Stomach (tissue), 9 donors: ENCODE data around the gene SCCPDH. TPM values are rescaled to one million over a fixed set of nuclear protein-coding genes. Genes with fewer than 3 reads are reported as not detected.

ENCODE experiments used
- DNase-seq, 2 donors: peaks; one replicate each; pipeline versions ENCODE4 v3.0.0 to v3.0.0-alpha.2; 2013 to 2019
- H3K27ac ChIP-seq, 5 donors: fragments of 200-600 bp in 4 of 5; sonication (generic) in 4 of 5; one replicate each; pipeline ENCODE4 v1.5.1; 2013 to 2019; ENCODE audit warnings: mild to moderate bottlenecking in 1 of 5, moderate library complexity in 1 of 5
- H3K27me3 ChIP-seq, 3 donors: fragments of 200-600 bp; sonication (generic); one replicate each; pipeline ENCODE4 v1.5.1; 2017 to 2019; ENCODE audit warnings: mixed run types in 1 of 3
- H3K36me3 ChIP-seq, 4 donors: fragments of 200-600 bp; sonication (generic); 1 replicate in 3 of 4; 2 replicates in 1 of 4; pipeline ENCODE4 v1.5.1; 2016 to 2019
- H3K4me1 ChIP-seq, 4 donors: fragments of 200-600 bp; sonication (generic); one replicate each; pipeline ENCODE4 v1.5.1; 2016 to 2019
- H3K4me3 ChIP-seq, 4 donors: fragments of 200-600 bp; sonication (generic) in 3 of 4; one replicate each; pipeline ENCODE4 v1.5.1; 2016 to 2019; ENCODE audit warnings: mild to moderate bottlenecking in 1 of 4
- H3K9me3 ChIP-seq, 4 donors: fragments of 200-600 bp; sonication (generic); one replicate each; pipeline ENCODE4 v1.5.1; 2016 to 2019
- EP300 ChIP-seq: sonication (generic); formaldehyde crosslinking; IDR thresholded peaks from one replicate; pipeline ENCODE4 v1.6.1; 2017; ENCODE audit warnings: antibody characterized with exemption
- POLR2A ChIP-seq, 4 donors: fragments of 450-650 bp; IDR thresholded peaks; one replicate each; pipeline ENCODE4 v1.6.1; 2016; ENCODE audit warnings: antibody characterized with exemption in 4 of 4, control low read depth in 2 of 4, mild to moderate bottlenecking in 1 of 4, moderate library complexity in 1 of 4
- POLR2AphosphoS5 ChIP-seq, 3 donors: sonication (generic); formaldehyde crosslinking; IDR thresholded peaks; one replicate each; pipeline ENCODE4 v1.6.1; 2016; ENCODE audit warnings: antibody characterized with exemption in 3 of 3
- WGBS, 5 donors: extraction: QIAGEN DNeasy Blood & Tissue Kit in 3 of 5; methylation state at CpG; one replicate each; pipeline versions ENCODE4 v1.1.5 to v1.1.7; 2013 to 2018; 5-methylcytosine and 5-hydroxymethylcytosine counted together
- intact Hi-C: fragments of 100-400 bp; cut with DNase I; formaldehyde crosslinking; loops from one replicate; pipeline ENCODE4 v1.15.1; 2023; ENCODE audit warnings: low total_unique reads
- polyA plus RNA-seq, 3 donors: library from polyadenylated mRNA; stranded (reverse); fragments of 200-250 nt; gene quantifications; one replicate each; pipeline ENCODE4 v1.2.3, GENCODE V29; 2013
- total RNA-seq, 5 donors: library from RNA; depleted of rRNA; stranded (reverse); fragments of >200 nt; gene quantifications; one replicate each; pipeline versions ENCODE4 v1.1.0 to v1.2.3, GENCODE V29; 2014 to 2016
- TF ChIP-seq, protein P1 (sequence below), 7 experiments: fragments of 450-650 bp in 4 of 7; fragments of 200-600 bp in 3 of 7; sonication (generic) in 3 of 7; IDR thresholded peaks; one replicate each; pipeline ENCODE4 v1.5.1; 2016 to 2019; ENCODE audit warnings: antibody characterized with exemption in 7 of 7, control low read depth in 2 of 7, mild to moderate bottlenecking in 1 of 7
- donor health status: healthy with polysubstance abuse.
- donor health status: Bipolar disorder and iron deficiency.
- donor health status: healthy.

The SCCPDH gene
- total and polyA plus RNA-seq, 8 donors = 13.4 to 66.3 (median 20.7) TPM

- H3K4me1 ChIP-seq = no peaks in the 10 kb centered on the region
- intact Hi-C loops = no loop called here
- H3K9me3 ChIP-seq = no peaks in the 10 kb centered on the region
- no peaks in the 10 kb centered on the region for H3K36me3 ChIP-seq
- H3K27ac ChIP-seq = peak overlapping the region in 1 of 5 donors; percentile 9
- no peaks in the 10 kb centered on the region for H3K27me3 ChIP-seq
- WGBS, 5 donors = 45 to 68% (median 56%) methylated on average over 1 of the region's 1 CpG
- no peak for DNase-seq
- TF ChIP-seq, protein P1, sequence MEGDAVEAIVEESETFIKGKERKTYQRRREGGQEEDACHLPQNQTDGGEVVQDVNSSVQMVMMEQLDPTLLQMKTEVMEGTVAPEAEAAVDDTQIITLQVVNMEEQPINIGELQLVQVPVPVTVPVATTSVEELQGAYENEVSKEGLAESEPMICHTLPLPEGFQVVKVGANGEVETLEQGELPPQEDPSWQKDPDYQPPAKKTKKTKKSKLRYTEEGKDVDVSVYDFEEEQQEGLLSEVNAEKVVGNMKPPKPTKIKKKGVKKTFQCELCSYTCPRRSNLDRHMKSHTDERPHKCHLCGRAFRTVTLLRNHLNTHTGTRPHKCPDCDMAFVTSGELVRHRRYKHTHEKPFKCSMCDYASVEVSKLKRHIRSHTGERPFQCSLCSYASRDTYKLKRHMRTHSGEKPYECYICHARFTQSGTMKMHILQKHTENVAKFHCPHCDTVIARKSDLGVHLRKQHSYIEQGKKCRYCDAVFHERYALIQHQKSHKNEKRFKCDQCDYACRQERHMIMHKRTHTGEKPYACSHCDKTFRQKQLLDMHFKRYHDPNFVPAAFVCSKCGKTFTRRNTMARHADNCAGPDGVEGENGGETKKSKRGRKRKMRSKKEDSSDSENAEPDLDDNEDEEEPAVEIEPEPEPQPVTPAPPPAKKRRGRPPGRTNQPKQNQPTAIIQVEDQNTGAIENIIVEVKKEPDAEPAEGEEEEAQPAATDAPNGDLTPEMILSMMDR (IDR thresholded peaks at IDR 0.05) = no peak
- TF ChIP-seq POLR2A (IDR thresholded peaks at IDR 0.05) (no peak), EP300 (no peak), POLR2AphosphoS5 (IDR thresholded peaks at IDR 0.05) (no peak)
- H3K4me3 ChIP-seq = no peak overlapping the region
These were observed 44.4 kb upstream of the SCCPDH start for GRCh38 chr1:246679794-246680177.

- H3K27me3 ChIP-seq = no peaks in the 10 kb centered on the region
- H3K36me3 ChIP-seq = no peaks in the 10 kb centered on the region
- intact Hi-C loops = no loop called here
- H3K4me1 ChIP-seq = no peaks in the 10 kb centered on the region
- 68 to 75% (median 72%) methylated on average over 8 of the region's 8 CpGs for WGBS, 5 donors
- no peaks in the 10 kb centered on the region for H3K9me3 ChIP-seq
- H3K27ac ChIP-seq = peak overlapping the region in 1 of 5 donors; percentile 18
- no peak for TF ChIP-seq POLR2AphosphoS5 (IDR thresholded peaks at IDR 0.05)
- TF ChIP-seq, protein P1 (IDR thresholded peaks at IDR 0.05) = no peak
- no peak for TF ChIP-seq EP300
- no peak for TF ChIP-seq POLR2A (IDR thresholded peaks at IDR 0.05)
- DNase-seq = no peak
- no peak overlapping the region for H3K4me3 ChIP-seq
These were observed 44.0 kb upstream of the SCCPDH start for GRCh38 chr1:246680190-246680589.

DNA sequence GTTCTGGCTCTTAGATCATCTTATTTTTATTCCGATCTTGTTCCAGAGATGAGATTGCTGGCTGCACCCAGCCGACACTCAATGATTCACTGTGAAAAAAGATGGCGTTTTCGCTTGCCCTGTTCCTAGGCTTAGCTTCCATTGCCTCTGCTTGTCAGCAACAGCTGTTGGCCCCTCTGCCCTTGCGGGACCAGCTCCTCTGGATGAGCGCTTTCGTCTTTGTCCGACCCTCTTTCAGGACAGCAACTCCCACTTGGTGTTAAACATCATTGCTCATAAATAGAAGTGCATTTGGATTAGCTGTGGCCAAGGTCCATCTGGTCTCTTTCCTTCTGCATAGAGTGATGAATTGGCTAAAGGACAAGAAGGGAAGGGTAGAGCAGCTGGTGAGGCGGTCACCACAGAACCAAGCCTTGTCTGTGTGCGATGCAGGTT lies 43.5 kb upstream of the SCCPDH start:
- Histone ChIP-seq H3K9me3 (no peaks in the 10 kb centered on the region), H3K27ac (peak overlapping the region in 1 of 5 donors; percentile 18), H3K36me3 (no peaks in the 10 kb centered on the region), H3K4me3 (no peak overlapping the region), H3K27me3 (no peaks in the 10 kb centered on the region), H3K4me1 (no peaks in the 10 kb centered on the region)
- no peak for TF ChIP-seq POLR2A (IDR thresholded peaks at IDR 0.05)
- no peak for TF ChIP-seq EP300
- TF ChIP-seq, protein P1 (IDR thresholded peaks at IDR 0.05) = no peak
- TF ChIP-seq POLR2AphosphoS5 (IDR thresholded peaks at IDR 0.05) = no peak
- 66 to 84% (median 76%) methylated on average over 10 of the region's 10 CpGs for WGBS, 5 donors
- intact Hi-C loops = no loop called here
- peak in 1 of 2 donors; percentile 60 for DNase-seq

- Histone ChIP-seq H3K4me3 (no peak overlapping the region), H3K27ac (peak overlapping the region in 3 of 5 donors; percentile 23 to 32 (median 26)), H3K27me3 (no peaks in the 10 kb centered on the region), H3K36me3 (no peaks in the 10 kb centered on the region), H3K4me1 (no peaks in the 10 kb centered on the region), H3K9me3 (no peaks in the 10 kb centered on the region)
- intact Hi-C loops = no loop called here
- peak in 1 of 2 donors; percentile 75 for DNase-seq
- TF ChIP-seq POLR2AphosphoS5 (IDR thresholded peaks at IDR 0.05) (no peak), EP300 (no peak), POLR2A (IDR thresholded peaks at IDR 0.05) (no peak)
- TF ChIP-seq, protein P1 (IDR thresholded peaks at IDR 0.05) = no peak
- 70 to 80% (median 76%) methylated on average over 14 to 15 of the region's 15 CpGs for WGBS, 5 donors
These were observed 42.0 kb upstream of the SCCPDH start for GRCh38 chr1:246681900-246682895.
